ENCODE measurements around the gene PARVG.

Gene PARVG

DNA sequence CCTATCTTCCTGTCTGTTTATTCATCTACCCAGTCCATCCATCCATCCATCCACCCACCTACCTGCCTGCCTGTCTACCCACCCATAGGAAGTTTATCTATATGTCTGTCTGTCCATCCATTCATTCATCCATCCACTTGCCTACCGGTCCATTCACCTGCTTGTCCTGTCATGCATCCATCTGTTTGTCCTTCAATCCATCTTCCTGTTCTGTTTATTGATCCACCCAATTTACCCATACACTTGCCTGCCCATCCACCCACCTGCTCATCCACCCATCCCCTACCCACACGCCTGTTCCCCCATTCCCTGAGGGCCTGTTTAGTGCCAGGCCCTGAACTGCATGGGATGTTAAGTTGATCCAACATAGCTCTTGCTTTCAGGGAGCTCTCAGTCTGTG is 18.4 kb downstream of the PARVG start:
- TF ChIP-seq, protein P1, sequence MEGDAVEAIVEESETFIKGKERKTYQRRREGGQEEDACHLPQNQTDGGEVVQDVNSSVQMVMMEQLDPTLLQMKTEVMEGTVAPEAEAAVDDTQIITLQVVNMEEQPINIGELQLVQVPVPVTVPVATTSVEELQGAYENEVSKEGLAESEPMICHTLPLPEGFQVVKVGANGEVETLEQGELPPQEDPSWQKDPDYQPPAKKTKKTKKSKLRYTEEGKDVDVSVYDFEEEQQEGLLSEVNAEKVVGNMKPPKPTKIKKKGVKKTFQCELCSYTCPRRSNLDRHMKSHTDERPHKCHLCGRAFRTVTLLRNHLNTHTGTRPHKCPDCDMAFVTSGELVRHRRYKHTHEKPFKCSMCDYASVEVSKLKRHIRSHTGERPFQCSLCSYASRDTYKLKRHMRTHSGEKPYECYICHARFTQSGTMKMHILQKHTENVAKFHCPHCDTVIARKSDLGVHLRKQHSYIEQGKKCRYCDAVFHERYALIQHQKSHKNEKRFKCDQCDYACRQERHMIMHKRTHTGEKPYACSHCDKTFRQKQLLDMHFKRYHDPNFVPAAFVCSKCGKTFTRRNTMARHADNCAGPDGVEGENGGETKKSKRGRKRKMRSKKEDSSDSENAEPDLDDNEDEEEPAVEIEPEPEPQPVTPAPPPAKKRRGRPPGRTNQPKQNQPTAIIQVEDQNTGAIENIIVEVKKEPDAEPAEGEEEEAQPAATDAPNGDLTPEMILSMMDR (IDR thresholded peaks at IDR 0.05; ENCODE audit: low read length, missing control alignments), result no peak
- H3K4me3 ChIP-seq (replicated peaks; ENCODE audit: low read depth, low read length), result no peak overlapping the region
- DNase-seq (ENCODE audit: low read depth), result no peak

DNA sequence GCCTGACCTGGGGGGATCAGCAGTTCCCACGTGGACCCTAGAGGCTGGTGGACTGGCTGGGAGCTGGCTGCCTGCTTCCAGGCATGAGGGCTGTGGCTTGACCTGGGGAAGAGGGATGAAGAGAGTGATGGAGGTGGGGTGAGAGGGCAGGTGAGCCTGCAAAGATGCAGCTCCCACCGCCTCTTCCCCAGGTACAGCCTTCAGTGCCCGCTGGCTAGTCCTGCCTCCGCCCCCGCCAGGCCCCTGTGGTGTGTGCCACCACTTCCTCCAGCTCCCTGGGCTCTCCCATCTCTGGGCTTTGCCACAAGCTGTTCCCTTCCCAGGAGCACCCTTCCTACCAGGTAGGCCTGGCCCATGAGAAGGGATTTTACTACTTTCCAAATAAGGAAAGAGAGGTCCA is 19.1 kb downstream of the PARVG start:
- no peak for DNase-seq (ENCODE audit: low read depth)
- no peak overlapping the region for H3K4me3 ChIP-seq (replicated peaks; ENCODE audit: low read depth, low read length)
- TF ChIP-seq, protein P1 (IDR thresholded peaks at IDR 0.05; ENCODE audit: low read length, missing control alignments), result no peak

DNA sequence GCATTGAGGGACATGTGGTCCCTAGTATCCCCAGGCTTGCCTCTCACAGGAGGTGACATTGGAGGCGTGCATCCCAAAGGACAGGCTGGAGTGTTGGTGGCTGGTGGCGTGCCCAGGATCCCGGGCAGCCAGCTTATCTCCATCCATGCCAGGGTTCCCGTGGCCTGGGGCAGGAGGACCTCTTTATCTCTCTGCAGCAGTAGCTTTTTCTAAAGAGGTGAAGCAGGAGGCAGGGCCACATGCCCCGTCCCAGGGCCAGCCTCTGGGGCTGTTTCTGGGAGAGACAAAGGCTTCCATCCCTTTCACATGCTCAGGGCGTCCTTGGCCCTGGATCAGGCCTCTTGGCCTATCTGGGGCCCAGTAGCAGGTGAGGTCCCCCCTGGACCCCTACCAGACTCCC is 19.7 kb downstream of the PARVG start:
- TF ChIP-seq, protein P1 (IDR thresholded peaks at IDR 0.05; ENCODE audit: low read length, missing control alignments), result no peak
- no peak overlapping the region for H3K4me3 ChIP-seq (replicated peaks; ENCODE audit: low read depth, low read length)
- DNase-seq (ENCODE audit: low read depth), result no peak

DNA sequence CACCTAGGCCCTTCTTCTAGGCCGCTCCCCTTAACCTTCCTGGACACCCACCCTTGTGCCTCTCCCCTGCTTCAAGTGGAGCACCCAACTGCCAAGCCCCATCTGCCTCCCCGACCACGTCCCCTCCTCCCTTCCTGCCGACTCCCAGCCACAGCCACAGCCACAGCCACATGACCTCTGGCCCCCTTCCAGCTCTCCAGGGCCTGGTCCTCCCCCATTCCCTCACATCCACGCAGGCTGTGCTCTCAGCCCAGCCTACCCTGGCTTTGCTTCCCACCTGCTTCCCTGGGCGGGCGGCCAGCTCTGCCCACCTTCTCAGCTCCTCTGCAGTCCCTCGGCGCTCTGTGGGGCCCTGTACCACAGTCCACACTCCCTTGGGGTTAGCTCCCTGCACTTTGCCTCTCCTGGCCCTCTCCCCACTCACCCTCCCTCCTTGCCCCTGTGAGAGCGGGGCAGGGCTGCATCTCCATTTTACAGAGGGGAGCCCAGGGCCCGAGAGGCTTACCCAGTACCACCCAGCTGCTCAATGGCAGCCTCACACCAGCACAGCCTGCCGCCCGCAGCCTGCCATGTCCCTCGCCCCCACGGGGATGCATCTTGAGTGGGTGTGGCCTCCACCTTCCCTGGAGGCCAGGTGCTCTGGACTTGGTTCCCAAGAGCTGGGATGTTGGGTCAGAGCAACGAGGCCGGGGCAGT is 20.3 kb downstream of the PARVG start:
- TF ChIP-seq, protein P1 (IDR thresholded peaks at IDR 0.05; ENCODE audit: low read length, missing control alignments), result no peak
- DNase-seq (ENCODE audit: low read depth), result no peak
- H3K4me3 ChIP-seq (replicated peaks; ENCODE audit: low read depth, low read length), result no peak overlapping the region

DNA sequence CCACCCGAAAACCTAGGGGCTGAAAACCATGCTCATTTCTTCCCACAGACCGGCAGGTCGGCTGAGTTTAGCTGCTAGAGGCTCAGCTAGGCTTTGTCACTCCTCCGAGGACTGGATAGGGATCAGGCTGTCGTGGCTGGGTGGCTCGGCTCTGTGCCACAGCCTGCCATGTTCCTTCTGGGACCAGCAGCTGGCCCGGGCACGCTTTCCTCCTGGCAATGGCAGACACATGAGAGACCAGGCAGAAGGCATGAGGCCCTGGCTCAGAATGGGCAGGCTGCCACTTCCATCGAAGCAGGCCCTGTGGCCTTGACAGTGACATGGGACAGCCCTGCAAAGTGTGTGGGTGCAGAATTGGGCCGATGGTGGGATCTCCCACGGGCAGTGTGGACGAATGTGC is 20.9 kb downstream of the PARVG start:
- TF ChIP-seq, protein P1 (IDR thresholded peaks at IDR 0.05; ENCODE audit: low read length, missing control alignments), result no peak
- no peak for DNase-seq (ENCODE audit: low read depth)
- H3K4me3 ChIP-seq (replicated peaks; ENCODE audit: low read depth, low read length), result no peak overlapping the region

DNA sequence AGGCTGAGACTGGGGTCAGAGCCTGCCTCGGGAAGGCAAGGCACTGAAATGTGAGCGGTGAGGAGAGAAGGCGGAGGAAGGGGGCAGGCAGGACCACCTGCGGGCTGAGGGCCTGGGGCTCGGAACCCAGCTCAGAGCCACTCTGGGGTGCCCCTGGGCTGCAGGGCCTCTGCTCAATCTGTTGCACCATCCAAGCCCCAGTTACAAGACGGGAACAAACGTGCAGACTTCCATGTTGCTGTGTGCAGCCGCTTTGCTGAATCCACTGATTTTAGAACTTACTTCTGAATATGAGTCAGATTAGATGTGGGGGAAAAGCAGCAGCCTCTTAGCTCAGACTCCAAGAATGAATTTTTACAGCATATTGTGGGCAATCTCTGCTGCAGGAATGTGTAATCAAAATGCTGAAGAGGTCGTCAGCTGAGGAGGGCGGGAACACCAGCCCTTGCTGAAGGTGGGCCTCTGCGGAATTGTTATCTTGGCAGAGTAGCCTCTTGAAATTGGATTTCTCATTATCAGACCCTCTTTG is 21.6 kb downstream of the PARVG start:
- peak; percentile 61 for DNase-seq (ENCODE audit: low read depth)
- TF ChIP-seq, protein P1 (IDR thresholded peaks at IDR 0.05; ENCODE audit: low read length, missing control alignments), result no peak
- no peak overlapping the region for H3K4me3 ChIP-seq (replicated peaks; ENCODE audit: low read depth, low read length)

DNA sequence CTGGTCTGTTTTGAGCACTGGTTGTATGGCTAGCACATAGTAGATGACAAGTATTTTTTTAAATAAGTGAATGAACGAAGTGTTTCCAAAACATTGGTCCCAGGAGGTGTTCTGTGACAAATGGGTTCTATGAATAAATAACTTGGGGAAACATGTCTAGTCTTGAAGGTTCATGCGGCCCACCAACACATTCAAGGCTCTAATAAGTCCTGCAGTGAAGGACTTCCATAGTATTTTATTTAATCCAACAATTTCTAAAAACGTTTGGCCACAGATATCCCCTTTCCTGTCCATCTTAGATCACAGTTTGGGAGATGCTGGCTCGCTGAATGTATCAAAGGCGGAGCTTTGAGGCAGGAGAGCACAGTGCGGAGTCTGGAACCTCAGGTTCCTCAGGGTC is 22.5 kb downstream of the PARVG start:
- TF ChIP-seq, protein P1 (IDR thresholded peaks at IDR 0.05; ENCODE audit: low read length, missing control alignments), result no peak
- no peak for DNase-seq (ENCODE audit: low read depth)
- no peak overlapping the region for H3K4me3 ChIP-seq (replicated peaks; ENCODE audit: low read depth, low read length)
